Endothelial cell (in vitro differentiated cells): ENCODE results near the gene ACY1. TPM values are rescaled to one million over a fixed set of nuclear protein-coding genes. Genes with fewer than 3 reads are reported as not detected.
A peak's percentile ranks its signal among the peaks of the same experiment; 100 is the strongest.

ENCODE experiments used
- DNase-seq: peaks from one replicate; pipeline ENCODE4 v3.0.0; 2021; ENCODE audit warnings: low spot score
- H3K27ac Mint-ChIP-seq: one replicate; pipeline ENCODE4 v1.8.0; 2021; ENCODE audit warnings: mixed read lengths, inconsistent platforms; ENCODE audit not compliant: unreplicated experiment
- H3K27me3 Mint-ChIP-seq: one replicate; pipeline ENCODE4 v1.8.0; 2021; ENCODE audit warnings: mild to moderate bottlenecking, moderate library complexity, mixed read lengths, inconsistent platforms; ENCODE audit not compliant: unreplicated experiment
- H3K36me3 Mint-ChIP-seq: one replicate; pipeline ENCODE4 v1.8.0; 2021; ENCODE audit warnings: mild to moderate bottlenecking, low read depth, mixed read lengths, inconsistent platforms; ENCODE audit not compliant: unreplicated experiment
- H3K4me1 Mint-ChIP-seq: one replicate; pipeline ENCODE4 v1.8.0; 2021; ENCODE audit warnings: mild to moderate bottlenecking, mixed read lengths, inconsistent platforms; ENCODE audit not compliant: unreplicated experiment
- H3K4me3 Mint-ChIP-seq: one replicate; pipeline ENCODE4 v1.8.0; 2021; ENCODE audit warnings: mild to moderate bottlenecking, mixed read lengths, inconsistent platforms; ENCODE audit not compliant: unreplicated experiment
- H3K9me3 Mint-ChIP-seq: one replicate; pipeline ENCODE4 v1.8.0; 2021; ENCODE audit warnings: mixed read lengths, inconsistent platforms; ENCODE audit not compliant: unreplicated experiment
- CTCF ChIP-seq: fragments of 200-600 bp; sonication (generic); IDR thresholded peaks from one replicate; pipeline ENCODE4 v1.5.0; 2021; ENCODE audit warnings: antibody characterized with exemption; ENCODE audit not compliant: unreplicated experiment
- total RNA-seq: library from RNA; stranded (reverse); fragmentation: NEBNext Ultra II Directional; extraction: Animal tissue kit (Norgen Biotek cat#: 25700); gene quantifications from one replicate; pipeline ENCODE4 v1.2.1, GENCODE V29; 2021; ENCODE audit not compliant: unreplicated experiment

Gene ACY1
- total RNA-seq, 1 donor from 2014 or later, result 19.8 TPM

- Mint-ChIP-seq H3K27me3 (peaks cover 10% of the 10 kb centered on the region), H3K4me3 (no peak overlapping the region), H3K4me1 (peaks cover 45% of the 10 kb centered on the region), H3K36me3 (no peaks in the 10 kb centered on the region), H3K27ac (no peak overlapping the region), H3K9me3 (no peaks in the 10 kb centered on the region)
- no peak for TF ChIP-seq CTCF
- DNase-seq, result no peak
Observed at GRCh38 chr3:52025453-52025852, 42.1 kb downstream of the ACY1 start.

GRCh38 chr3:52026041-52026440 lies 42.7 kb downstream of the ACY1 start:
- no peaks in the 10 kb centered on the region for H3K36me3 Mint-ChIP-seq
- H3K4me3 Mint-ChIP-seq, result peak overlapping the region; percentile 12
- no peak overlapping the region for H3K27ac Mint-ChIP-seq
- H3K27me3 Mint-ChIP-seq, result peaks cover 11% of the 10 kb centered on the region
- no peaks in the 10 kb centered on the region for H3K9me3 Mint-ChIP-seq
- H3K4me1 Mint-ChIP-seq, result peaks cover 45% of the 10 kb centered on the region
- TF ChIP-seq CTCF, result no peak
- no peak for DNase-seq

GRCh38 chr3:52028572-52028971 lies 45.2 kb downstream of the ACY1 start:
- H3K27me3 Mint-ChIP-seq, result peaks cover 10% of the 10 kb centered on the region
- H3K4me3 Mint-ChIP-seq, result no peak overlapping the region
- peaks cover 29% of the 10 kb centered on the region for H3K4me1 Mint-ChIP-seq
- no peak for DNase-seq
- no peak overlapping the region for H3K27ac Mint-ChIP-seq
- no peaks in the 10 kb centered on the region for H3K9me3 Mint-ChIP-seq
- no peak for TF ChIP-seq CTCF
- no peaks in the 10 kb centered on the region for H3K36me3 Mint-ChIP-seq

- H3K4me1 Mint-ChIP-seq, result peaks cover 25% of the 10 kb centered on the region
- no peak overlapping the region for H3K27ac Mint-ChIP-seq
- DNase-seq, result no peak
- H3K36me3 Mint-ChIP-seq, result no peaks in the 10 kb centered on the region
- no peaks in the 10 kb centered on the region for H3K9me3 Mint-ChIP-seq
- H3K27me3 Mint-ChIP-seq, result peaks cover 11% of the 10 kb centered on the region
- no peak for TF ChIP-seq CTCF
- H3K4me3 Mint-ChIP-seq, result no peak overlapping the region
Observed at GRCh38 chr3:52029053-52029452, 45.7 kb downstream of the ACY1 start.

- H3K36me3 Mint-ChIP-seq, result no peaks in the 10 kb centered on the region
- H3K4me3 Mint-ChIP-seq, result no peak overlapping the region
- no peak overlapping the region for H3K27ac Mint-ChIP-seq
- H3K27me3 Mint-ChIP-seq, result peaks cover 11% of the 10 kb centered on the region
- DNase-seq, result no peak
- TF ChIP-seq CTCF, result no peak
- H3K4me1 Mint-ChIP-seq, result peaks cover 20% of the 10 kb centered on the region
- H3K9me3 Mint-ChIP-seq, result no peaks in the 10 kb centered on the region
Observed at GRCh38 chr3:52029535-52029934, 46.2 kb downstream of the ACY1 start.
